NCI-H2107 treated with DMSO at 0.1 percent for 48 hours (cell line): Measurements from ENCODE around the gene KRT6A.
"Not testable (repeated sequence)": the region's sequence is repeated elsewhere in the genome, so short reads cannot be mapped to it uniquely, and the experiment has no call there.

Experiments used
- DNase-seq: peaks from one replicate; lab custom pipeline; 2025; ENCODE audit not compliant: unreplicated experiment; lab: John Stamatoyannopoulos, UW

The KRT6A gene

DNA sequence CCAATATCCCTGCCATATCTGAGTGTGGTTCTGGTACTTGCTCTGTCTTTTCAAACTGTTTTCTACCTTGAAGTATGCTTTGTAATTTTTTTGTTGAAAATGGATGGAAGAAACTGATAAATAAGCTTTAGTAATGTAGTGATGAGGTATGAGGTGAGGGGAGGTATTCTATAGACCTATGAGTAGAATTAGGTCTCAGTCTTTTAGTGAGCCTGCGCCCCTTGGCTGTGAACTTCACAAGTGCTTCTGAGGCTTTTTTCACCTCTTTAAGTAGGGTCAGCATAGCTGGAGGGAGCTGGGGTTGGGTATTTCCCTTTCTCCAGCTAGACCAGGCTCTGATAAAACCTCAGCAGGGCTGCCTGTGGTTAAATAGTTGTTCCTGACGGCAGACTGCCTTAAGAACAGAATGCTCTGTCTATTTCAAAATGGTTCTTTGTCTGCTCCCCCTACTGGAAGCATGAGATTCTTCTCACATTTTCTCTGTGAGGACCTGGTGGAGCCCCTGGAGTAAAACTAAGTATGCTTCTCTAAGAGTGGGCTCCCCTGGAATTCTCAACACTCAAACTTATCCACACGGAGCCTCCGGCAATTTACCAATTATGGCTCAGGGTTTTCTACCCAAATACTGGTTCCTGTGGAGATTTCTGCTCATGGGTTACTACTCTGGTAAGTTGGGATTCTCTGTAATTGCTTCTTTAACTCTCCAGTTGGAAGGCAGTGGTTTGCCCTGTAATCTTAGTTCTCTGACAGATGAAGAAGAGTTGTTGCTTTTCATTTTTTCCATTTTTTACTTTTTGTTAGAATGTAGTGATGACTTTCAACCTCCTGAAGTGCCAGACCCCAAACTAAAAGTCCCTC is 14.0 kb upstream of the KRT6A start:
- DNase-seq, result peak; percentile 52

DNA sequence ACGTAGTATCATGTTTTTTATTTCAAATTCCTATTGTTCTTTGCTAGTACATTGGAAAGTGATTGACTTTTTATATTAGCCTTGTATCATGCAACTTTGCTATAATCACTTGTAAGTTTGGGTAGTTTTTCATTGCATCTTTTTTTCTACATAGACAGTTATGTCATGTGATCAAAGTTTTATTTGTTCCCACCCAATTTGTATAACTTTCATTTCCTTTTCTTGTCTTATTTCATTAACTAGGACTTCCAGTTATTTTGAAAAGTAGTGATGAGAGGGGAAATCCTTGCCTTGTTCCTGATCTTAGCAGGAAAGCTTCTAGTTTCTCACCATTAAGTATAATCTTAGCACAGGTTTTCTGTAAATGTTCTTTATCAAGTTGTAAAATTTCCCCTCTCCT is 9.8 kb upstream of the KRT6A start:
- no peak for DNase-seq

DNA sequence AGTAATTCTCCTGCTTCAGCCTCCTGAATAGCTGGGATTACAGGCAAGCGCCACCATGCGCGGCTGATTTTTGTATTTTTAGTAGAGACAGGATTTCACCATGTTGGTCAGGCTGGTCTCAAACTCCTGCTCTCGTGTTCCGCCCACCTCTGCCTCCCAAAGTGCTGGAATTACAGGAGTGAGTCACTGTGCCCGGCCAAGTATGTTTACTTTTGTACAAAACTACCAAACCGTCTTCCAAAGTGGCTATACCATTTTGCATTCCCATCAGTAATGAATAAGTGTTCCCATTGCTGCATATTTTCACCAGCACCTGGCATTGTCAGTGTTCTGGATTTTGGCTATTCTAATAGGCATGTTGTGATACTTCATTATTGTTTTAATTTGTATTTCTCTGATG is 8.4 kb upstream of the KRT6A start:
- DNase-seq, result no peak

DNA sequence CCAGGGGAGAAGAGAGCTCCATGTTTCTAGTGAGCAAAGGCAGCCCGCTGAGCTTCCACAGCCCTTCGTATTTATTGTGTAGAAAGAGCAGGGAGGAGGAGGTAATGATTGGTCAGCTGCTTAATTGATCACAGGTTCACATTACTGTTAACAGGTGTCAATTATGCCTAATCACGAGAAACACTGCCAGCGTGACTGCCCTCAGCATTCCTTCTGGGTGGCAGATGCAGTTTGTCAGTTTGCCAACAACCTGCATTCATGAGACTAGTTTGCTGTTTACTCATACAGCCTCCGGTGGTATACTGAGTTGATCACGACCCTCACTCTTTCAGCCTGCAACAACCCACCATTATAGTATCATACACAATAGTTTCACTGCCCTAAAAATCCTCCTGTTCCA is 7.5 kb upstream of the KRT6A start:
- DNase-seq, result not testable (repeated sequence)

DNA sequence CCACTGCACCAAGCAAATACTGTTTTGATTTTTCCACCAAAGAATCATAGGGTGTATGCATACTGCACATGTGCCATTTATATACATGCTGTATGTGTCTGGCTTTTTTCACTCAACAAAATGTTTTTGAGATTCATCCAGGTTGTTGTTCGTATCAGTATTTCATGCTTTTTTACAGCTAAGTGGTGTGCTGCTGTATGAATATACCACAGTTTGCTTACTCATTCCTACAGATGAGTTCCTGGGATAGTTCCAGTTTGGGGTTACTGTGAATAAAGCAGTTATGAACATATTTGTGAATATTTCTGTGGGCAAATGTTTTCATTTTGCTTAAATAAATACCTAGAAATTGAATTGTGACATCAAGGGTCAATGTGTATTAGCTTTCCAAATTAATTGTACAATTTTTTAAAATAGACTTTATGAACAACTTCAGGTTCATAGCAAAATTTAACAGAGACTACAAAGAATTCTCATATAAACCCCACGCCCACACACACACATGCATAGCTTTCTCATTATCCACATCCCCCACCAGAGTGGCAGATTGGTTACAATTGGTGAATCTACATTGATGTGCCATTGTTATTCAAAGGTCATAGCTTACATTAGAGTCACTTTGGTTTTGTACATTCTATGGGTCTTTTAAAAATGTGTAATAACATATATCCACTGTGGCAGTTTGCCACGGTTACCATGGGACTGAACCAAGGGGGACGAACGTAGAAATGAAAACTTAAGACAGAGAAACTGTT is 6.9 kb upstream of the KRT6A start:
- DNase-seq, result no peak

DNA sequence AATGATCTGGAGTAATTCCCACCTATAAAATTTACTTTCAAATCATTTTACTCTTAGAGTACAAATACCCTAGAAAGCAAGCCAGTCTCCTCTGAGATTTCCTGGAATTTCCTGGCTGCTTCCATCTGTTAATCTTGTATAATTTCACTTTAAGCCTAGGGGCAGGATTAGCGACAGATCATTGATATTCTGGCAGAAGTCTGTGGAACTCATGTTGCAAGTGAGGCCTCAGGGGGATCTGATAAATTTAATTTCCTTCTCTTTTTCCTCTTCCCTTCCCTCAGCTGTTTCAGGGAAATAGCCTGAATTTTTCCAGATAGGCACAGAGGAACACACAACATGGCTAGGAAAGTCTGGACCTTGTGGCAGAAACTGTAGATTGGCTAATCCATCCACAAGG is 5.9 kb upstream of the KRT6A start:
- DNase-seq, result no peak

DNA sequence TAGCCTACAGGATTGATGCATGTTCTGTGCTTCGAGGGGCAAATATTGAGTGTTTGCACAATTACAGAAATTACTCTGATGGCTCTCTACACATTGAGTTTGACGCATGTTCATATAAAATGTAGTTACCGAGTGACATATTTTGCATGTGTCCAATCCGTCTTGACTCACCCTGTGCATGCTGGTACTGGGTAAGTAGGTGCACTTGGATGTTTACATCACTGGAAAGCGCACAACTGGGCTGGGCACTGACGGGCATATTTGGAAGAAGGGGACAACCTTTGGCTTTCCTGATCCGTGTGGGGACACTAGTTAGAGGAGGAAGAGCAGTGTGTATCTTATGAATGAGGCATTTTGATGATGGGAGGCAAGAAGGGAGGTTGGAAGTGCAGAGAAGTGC is 4.9 kb upstream of the KRT6A start:
- no peak for DNase-seq

DNA sequence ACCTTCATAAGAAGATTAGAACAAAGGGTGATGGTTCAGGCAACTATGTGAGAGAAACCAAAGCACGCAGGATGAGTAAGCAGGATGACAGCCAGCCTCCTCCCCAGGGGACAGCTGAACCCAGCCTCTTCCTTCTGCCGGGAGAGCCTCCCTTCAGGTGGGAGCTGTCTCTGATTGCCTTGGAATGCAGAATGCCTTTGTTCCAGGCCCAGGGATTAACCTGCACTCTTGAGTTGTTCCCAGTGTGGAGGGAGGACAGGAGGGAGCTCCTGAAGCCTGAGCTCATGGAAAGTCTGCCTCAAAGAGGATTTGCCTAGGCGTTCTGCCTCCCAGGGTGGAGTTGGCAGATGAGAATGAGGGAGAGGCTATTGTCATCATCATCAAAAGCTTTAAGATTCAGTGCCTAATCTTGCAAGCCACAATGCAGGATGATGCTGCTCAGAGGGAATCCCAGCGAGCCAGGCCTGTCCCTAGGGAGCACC is 3.6 kb upstream of the KRT6A start:
- no peak for DNase-seq

DNA sequence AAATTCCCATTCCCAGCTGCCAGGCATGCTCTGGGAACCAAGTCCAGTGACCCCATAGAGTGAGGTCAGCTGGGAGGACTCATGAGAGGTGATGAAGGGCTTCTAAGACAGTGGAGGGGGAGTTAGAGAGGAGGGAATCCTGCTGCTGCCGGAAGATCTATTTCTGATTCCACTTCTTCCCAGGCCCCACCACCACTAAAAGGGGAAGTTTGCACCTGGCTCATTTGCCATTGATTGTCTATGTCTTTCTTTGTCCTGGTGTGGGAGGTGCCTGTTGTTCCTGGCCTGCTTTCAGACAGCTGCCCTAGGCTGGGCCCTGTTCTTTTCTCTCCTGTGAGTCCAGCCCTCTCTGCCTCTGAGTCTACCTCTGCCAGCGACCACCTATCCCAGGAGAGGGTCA is 3.0 kb upstream of the KRT6A start:
- peak; percentile 83 for DNase-seq

DNA sequence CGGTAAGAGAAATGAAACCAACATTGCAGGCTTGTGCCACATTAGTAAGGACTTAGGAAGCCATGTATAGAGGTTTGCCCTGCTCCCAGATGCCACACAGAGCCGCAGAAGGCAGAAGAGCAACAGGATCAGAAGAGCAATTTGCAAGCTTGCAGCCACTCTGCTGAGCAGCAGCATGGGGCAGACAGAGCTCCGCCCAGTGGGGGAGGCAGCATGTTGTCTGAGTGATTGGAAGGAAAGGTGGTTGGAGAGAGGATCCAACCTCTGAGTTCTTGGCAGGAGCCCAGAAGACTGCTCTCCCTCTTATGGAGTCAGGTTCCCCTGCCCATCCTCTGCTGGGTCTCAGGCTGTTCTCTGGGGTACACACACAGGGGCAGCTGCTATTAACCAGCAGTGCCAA is 2.3 kb upstream of the KRT6A start:
- DNase-seq, result peak; percentile 96

DNA sequence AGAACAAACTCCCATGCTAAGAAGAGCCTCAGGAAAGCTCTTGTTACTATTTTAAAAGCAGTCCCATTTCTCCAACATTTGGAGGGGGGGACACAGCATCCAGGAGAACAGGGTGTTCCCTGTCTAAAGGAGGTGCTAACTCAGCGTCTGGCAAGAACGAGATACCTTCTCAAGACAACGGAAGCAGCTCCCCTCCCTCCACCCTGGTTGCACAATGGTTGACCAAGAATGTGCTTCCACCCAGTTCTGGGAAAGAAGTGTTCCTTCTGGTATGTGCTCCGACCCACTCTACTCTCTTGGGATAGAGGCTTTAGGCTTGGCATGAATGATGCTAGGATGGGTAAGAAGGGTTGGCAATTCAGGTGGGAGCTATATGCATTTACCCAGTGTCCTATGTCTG is 1.5 kb upstream of the KRT6A start:
- DNase-seq, result no peak

DNA sequence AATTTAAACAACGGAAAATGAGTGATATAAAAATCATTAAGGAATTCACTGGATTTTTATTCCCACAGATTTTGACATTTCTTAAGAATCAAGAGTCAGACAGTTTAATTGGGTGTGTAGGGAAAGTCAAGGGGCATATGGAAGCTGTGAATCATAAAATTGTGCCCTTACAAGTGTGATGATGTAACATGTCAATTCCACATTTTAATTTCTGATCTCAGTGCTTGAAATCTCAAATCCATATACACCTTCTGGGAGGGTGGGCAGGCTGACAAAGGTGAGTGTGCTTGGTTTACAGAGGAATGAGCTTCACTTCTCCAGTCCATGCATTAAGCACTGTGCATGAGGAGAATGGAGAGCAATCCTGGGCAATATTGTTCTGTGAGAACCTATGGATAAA is 1.0 kb upstream of the KRT6A start:
- DNase-seq, result no peak

DNA sequence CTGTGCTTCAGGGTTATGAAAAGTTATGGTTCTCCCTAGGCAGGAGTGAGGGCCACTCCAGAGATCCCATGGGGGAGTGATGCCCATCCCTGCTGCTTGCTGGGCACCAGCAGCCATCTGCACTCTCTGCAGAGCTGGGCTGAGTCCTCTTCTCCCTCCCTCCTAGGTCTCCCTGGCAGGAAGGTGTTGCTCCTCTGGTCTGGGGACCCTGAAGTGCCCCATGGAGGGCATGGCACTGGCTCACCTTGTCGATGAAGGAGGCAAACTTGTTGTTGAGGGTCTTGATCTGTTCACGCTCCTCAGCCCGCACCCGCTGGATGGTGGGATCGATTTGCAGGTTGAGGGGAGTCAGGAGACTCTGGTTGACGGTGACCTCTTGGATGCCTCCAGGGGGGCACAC is 652 bp downstream of the KRT6A start:
- DNase-seq, result not testable (repeated sequence)

DNA sequence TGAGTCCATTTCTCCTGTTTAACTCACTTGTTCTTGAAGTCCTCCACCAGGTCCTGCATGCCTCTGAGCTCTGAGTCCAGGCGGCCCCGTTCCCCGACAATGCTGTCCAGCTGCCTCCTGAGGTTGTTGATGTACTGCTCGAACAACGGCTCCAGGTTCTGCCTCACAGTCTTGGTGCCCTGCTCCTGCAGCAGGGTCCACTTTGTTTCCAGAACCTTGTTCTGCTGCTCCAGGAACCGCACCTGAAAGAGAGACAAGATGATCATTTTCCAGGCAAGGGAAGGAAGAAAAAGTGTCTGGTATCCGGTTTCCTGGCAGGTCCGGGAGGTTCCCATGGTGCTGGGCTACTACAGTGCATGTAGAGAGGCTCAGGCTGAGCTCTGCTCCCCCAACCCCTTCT is 1.6 kb downstream of the KRT6A start:
- not testable (repeated sequence) for DNase-seq

DNA sequence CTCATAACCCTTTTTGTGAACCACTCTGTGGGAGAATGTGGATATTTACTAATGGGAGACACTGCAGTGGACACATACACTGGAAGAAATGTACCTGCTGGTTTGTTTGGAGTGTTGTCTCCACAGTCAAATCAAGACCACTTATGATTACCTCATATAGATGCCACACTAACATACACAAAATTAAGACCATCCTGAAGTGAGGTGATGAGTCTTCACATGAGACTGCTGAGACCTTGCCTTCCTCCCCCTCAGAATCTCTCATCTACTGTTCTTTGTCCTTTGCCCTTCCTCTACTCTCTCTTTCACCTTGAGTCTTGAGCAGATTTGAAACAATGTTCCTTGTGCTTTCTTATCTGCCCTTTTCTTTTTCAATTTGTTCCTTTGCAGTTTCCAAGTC is 4.3 kb downstream of the KRT6A start:
- no peak for DNase-seq

DNA sequence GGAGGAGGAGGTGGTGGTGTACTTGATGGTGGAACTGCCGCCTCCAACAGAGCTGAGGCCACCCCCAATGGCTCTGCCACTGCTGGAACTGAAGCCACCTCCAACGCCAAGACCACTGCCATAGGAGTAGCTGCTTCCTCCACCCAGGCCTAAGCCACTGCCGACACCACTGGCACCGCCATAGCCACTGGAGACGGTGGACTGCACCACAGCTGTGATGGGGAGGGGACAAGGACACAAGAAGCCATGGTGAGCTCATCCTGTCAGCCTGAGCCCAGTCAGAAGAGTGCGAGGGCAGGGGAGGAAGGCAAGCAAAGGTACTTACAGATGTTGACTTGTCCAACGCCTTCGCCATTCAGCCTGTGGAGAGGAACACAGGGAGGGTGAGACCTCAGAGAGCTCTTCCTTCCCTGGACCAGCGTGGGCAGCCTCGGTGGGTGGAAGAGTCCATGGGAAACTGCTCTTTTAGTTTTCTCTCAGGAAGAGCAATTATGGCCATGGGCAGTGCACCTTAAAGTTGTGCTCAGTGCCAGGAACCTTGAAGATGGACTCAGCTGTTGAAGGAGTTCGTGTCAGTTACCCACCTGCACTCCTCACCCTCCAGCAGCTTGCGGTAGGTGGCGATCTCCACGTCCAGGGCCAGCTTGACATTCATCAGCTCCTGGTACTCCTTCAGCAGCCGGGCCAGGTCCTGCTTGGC is 5.2 kb downstream of the KRT6A start:
- DNase-seq, result not testable (repeated sequence)

DNA sequence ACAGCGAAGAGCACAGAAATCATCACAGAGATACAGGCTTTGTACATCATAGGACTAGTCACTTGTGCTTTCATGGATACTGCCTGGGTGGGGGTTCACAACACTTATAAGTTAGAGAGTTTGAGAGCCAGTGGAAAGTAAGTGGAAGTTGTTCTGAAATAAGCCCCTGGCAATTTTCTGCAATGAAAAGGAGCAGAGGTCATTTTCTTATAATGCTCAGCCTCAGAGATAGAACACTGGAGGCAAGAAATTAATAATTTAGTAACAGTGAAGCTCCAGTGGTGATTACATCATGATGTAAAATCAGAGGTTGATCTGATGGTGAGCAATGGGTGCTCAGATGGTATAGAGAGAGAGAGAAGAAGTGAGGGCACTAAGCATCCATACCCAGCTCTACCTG is 5.8 kb downstream of the KRT6A start:
- DNase-seq, result no peak

DNA sequence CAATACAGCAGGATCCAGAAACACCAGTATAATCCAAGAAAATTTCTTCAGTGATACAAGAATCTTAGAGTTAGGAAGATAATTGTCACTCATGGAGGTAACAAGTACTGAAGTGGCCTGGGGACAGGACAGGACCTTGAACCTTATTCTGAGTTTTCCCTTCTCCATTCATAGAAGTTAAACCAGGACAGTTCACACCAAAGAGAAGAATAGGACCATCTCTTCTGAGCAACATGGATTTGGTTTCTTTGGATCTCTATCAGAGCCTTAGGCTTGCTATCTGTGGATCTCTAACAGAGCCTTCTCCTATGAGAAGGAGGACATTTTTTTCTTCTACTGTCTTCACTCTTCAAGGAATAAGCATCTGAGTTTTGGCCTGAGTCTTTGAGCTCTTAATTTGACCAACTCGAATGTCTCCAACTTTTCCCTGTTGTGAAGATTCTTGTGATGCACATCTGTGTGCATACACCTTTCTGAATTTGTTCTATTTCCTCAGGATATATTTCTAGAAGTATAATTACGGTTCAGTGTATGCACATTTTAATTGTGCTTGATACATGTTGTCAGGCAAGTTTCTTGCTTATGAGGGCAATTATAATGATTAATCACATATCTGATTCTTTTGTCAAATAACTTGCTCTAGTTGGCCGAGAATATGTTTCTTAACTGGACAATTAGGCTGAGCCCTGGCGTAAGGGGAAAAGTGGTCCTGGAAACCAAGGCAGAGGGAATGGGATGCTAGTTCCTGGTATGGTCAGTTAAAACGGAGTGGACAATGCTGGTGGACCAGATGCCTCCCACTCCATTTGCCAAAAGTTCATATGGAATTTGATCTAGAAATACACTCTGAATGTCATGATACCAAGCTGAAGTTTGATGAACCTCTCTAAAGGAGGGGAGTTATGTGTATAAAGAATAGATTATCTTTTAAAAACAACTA is 6.6 kb downstream of the KRT6A start:
- no peak for DNase-seq

DNA sequence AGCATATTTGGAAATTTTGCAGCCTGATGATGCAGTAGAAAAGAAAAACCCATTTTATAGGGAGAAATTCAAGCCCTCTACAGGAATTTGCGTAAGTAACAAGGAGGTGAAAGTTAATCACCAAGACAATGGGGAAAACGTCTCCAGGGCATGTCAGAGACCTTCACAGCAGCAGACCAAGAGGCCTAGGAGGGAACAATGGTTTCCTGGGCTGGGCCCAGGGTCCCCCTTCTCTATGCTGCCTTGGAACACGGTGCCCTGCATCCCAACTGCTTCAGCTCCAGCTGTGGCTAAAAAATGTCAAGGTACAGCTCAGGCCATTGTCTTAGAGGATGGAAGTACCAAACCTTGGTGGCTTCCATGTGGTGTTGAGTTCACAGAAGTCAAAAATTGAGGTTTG is 13.0 kb downstream of the KRT6A start:
- no peak for DNase-seq

DNA sequence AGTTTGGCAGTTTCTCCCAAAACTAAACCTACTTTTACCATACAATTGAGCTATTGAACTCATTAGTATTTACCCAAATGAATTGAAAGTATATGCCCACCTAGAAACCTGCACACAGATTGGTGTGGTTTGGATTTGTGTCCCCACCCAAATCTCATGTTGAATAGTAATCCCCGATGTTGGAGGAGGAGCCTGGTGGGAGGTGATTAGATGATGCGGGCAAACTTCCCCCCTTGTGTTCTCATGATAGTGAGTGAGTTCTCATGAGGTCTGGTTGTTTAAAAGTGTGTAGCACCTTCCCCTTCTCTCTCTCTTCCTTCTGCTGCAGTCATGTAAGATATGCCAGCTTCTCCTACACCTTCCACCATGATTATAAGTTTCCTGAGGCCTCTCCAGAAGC is 15.4 kb downstream of the KRT6A start:
- no peak for DNase-seq

DNA sequence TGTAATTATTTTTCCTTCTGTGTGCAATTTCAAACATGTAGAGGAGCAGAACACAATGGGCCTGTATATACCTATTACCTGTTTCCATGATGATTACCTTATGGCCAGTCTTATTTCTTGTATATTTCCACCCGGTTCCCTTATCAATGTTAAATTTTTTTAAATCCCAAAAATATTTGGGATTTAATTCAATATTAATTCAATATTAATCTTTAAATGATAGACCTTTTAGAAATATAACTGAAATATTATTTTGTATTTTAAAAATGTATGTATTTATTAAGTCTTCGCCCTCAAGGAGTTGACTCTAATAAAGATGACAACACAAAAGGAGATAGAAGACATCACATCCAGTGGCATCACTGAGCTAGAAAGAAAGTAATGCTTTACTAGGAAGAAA is 18.8 kb downstream of the KRT6A start:
- DNase-seq, result no peak
